Astrocyte of the hippocampus (primary cell): ENCODE measurements around the gene RIMS1.
"Not testable (repeated sequence)": the region's sequence is repeated elsewhere in the genome, so short reads cannot be mapped to it uniquely, and the experiment has no call there.

Source experiments
- DNase-seq: peaks from one replicate; pipeline ENCODE4 v3.0.0; 2011; ENCODE audit warnings: low read depth, low spot score

Gene RIMS1

DNA sequence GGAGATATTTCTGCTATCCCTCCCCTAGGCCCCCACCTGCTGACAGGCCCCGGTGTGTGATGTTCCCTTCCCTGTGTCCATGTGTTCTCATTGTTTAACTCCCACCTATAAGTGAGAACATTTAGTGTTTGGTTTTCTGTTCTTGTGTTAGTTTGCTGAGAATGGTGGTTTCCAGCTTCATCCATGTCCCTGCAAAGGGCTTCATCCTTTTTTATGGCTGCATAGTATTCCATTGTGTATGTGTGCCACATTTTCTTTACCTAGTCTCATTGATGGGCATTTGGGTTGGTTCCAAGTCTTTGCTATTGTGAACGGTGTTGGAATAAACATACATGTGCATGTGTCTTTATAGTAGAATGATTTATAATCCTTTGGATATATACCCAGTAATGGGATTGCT is 448.9 kb downstream of the RIMS1 start:
- not testable (repeated sequence) for DNase-seq

DNA sequence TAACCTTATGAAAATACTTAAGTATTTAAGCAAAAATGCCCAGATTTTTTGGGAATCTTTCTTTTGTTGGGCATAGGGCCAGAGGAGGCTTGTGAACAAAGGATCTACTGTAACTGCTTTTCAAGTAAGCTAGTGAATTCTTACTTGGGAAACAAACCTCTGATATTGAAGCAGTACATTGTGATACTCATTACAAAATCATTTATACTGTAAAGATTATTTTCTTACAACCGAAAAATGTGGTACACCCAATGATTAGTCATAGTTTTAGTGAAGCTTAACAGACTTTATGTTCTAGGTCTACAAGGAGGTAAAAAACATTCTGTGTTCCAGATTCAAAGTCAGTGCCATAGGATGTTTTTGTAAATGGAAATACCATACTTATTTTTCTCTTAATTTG is 462.6 kb downstream of the RIMS1 start:
- DNase-seq: peak; percentile 38

DNA sequence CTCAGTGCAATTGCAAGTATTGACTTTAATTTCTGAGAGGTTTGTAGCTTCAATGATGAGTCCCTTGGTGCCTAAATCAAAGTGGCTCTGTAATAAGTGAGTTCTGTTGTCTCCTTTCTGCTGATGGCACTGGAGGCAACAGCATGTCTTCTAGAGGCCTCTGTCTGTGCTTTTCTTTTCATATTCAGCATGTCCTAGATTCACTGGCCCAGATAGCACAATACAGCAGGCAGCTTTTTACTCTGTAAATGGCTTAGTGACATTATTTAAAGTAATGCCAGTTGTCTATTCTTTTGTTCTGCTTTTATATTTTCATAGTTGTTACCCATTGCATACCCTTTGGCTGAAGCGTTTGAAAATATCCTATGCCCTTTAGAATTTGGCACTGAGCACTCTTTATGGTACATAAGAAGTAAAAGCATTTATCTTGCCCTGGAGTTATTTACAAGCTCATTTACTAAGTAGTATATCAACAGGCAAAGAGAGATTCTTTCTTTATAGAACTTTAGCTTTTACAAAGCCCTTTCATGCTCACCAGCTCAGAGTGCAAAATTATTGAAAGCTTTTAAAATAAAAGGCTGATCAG is 464.0 kb downstream of the RIMS1 start:
- DNase-seq: no peak

DNA sequence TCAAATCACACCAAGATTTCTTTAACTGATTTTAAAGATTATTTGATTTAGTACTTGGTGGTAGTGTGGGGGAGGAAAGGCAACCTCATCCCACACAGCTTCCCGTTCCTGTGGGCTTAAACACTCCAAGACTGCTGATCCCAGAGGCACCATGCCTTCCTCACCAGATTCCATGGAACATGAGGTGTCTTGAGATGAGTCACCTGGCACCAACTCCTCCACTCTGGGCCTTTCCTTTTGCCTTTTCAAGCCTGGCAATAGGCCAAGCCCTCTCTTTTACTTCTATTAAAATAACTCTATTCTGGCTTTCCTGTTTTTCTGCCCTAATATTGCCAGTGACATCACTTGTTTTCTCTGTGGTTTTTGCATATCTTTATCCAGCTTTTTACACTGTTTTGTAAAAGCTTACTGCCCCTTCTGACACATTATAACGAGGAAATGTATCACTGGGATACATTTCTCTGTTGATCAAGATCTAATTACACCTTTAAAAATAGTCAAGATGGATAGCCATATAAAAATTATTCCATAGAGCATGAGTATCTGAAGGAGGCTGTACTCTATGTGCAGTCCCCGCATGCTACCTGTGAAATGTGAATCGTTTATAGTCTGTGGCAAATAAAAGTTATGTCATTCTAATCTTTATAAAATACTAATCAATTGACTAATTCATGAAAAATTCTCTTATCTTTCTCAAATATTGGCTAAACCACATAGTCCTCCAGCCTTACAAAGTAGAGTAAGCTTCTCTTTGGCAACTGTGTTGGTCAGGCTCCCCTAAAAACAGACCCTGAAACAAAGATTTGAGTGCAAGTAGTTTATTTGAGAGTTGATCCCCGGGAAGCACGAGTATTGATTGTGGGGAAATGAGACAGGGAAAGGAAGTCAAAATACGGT is 477.7 kb downstream of the RIMS1 start:
- DNase-seq: peak; percentile 96

DNA sequence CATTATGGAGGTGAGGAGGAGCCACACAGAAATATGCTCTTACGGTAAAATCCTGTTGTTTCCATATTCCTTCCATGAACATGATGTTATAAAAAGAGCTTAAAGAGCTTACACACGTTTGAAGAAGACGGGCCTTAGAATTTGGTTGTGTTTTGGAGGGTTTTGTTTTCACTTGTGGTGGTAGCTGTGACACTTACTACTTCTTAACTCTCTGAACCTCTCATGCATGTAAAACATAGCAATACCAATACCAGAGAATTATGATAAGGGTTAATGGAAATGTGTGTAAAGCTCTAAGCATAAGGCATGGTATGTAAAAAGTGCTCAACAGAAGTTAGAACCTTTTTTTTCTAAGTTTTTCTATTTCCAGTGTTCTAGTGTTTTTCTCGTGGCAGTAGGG is 479.4 kb downstream of the RIMS1 start:
- DNase-seq: no peak

DNA sequence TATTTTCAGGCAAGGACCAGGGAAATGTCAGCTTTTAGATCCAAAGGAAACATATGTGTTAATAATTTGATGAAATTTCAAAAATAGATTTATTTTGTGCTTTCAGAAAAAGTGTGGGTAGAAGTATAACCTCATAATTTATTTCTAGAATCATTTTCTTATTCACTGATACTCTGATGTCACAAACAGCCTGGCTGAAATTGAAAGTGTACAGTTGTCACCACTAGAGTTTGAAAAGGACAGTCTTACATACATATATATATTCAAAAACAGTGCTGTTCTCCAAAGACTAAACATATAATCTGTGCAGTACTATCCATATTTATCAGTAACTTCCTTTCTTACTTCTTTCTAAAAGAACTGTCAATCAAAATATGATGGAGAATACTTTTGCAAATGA is 481.1 kb downstream of the RIMS1 start:
- DNase-seq: no peak

DNA sequence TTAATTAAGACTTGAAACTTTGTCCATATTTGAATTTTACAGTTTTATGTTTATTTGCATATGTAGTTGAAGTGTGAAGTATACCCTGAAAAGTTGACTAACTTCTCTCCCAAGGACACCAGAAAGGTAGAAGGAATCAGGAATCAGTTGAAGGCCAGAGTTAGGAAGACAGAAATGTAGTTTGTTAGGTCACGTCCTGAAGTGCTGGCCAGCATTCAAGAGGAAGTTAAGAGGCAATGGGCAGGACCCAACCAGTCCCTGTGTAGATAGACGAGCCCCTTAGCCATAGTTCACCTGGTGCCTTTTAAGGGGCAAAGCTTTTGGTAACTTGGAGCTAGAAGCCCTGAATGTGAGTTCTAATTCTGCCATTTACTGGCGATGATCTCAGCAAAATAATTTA is 485.1 kb downstream of the RIMS1 start:
- DNase-seq: no peak

DNA sequence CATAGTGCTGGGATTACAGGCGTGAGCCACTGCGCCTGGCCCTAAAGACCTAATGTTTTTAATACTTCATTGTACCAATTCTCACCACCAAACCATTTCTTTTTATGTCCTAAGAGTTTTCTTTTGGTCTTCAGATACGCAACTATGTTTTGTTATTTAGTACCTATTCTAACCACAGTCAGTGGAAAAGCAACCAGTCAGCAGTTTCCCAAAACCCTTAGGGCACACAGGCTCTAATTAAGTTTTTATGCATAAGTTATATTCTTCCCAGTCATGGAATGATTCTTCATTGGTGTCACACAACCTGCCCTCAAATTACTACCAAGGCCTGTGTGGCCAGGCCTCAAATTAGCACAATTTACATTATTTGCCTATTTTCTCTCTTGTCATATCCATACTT is 487.8 kb downstream of the RIMS1 start:
- no peak for DNase-seq

DNA sequence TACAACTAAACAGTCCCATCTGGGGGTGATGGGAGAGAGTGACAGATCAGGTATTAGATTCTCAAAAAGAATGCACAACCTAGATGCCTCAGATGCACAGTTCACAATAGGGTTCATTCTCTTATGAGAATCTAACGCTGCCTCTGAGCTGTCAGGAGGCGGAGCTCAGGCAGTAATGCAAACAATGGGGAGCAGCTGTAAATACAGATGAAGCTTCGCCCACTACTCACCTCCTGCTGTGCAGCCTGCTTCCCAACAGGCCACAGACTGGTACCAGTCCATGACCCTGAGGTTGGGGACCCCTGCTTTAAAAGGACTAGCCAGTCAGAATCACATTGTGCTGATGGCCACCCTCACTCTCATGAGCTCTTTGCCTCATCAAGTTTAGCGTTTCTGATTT is 488.5 kb downstream of the RIMS1 start:
- DNase-seq: peak; percentile 1

DNA sequence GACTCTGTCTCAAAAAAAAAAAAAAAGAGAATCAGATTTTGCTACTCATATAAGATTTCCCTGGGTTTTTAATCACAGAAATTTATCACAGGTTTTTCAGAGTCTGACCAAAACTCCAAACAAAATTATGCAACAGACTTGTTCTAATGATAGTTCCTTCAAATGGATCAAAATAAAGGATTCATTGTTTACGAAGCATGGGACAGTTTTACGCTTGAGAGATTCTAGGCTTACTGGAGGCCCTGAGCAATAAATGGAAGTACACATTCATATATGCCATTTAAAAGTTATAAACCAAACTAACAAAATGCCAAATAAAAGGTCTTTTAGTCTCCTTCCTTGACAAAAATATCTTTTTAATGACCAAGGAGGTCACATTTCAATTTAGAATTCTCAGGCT is 490.4 kb downstream of the RIMS1 start:
- DNase-seq: no peak

DNA sequence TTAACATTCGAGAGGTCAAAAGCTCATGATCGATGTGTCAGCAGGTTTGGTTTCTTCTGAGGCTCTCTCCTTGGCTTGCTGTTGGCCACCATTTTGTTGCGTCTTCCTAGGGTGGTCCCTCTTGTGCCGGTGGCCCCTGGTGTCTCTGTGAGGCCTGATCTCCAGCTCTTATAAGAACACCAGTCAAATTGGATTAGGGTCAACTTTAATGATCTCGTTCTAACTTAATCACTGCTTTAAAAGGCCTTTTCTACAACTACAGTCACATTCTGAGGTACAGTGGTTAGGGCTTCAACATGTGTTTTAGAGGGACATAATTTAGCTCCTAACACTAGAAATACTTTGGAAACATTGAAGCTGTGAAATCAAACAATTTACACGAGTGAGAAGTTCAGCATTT is 494.7 kb downstream of the RIMS1 start:
- DNase-seq: no peak

DNA sequence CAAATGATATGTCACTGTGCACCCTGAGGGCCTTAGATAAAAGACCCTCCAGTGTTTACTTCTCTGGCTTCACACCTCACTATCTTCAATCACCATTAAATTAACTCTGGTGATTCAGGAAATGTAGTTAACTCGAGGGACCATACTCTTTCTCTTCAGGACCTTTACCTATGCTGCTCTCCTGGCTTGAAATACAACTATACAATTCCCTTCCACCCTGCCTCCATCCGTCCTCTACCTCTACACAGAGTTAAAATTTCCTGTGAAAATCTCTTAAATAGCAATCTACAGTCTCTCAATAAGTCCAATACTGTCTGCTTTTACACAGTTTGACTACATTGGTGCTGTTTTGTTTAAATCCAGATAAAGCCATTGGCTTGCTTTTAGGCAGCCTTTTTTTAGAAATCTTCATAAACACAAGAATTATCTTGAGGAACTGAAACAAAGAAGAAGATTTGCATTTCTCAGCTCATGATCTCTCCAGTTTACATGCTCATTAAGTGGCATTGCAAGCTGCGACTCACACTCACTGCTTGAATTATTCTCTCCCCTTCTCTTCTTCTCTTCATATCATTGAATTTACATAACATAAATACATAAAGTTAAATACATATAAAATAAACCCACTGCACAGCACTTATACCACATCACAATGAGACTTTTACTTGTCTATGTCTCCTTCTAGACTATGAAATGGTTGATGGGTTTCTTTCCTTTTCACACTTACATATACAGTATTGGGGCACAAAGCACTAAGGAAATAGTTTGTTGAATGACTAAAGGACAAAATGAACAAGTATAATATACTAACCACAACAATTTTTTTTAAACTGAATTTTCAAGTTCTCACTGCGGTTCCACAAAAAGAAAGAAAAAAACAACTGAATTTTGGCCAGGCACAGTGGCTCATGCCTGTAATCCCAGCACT is 496.5 kb downstream of the RIMS1 start:
- no peak for DNase-seq

DNA sequence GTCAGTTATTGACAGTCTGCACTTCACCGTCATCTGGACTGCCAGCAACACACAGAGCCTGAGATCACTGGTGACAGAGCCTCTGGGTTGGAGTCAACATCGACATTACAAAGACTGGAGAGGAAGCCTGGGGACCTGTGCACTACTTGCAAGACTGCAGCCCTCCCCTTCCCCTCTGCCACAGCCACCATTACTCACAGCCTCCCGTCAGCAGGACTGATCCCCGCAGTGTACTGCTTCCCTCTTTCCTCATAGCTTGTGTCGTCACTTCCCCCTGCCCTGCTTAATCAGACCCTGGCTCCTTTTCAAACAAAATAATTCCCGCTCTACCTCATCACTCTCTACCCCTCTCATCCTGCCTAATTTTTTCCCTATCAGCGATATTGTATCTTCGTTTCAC is 500.0 kb downstream of the RIMS1 start:
- DNase-seq: no peak

DNA sequence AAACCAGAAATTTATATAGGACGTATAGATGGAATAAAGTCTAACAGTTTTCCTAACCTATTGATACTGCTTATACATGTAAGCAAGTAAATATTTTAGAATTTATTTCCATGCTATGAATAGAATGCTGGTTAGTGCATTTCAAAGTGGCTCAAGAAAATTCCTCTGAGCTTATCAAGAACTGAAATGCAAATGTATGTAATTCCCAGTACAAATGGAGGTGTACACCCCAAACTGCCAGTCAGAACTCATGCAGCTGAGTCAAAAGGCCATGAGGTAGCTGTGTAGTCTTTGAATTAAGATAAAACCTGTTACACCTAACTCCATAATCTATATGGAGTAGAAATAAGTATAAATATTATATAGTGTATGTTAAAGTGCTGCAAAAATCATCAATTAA is 503.3 kb downstream of the RIMS1 start:
- no peak for DNase-seq

DNA sequence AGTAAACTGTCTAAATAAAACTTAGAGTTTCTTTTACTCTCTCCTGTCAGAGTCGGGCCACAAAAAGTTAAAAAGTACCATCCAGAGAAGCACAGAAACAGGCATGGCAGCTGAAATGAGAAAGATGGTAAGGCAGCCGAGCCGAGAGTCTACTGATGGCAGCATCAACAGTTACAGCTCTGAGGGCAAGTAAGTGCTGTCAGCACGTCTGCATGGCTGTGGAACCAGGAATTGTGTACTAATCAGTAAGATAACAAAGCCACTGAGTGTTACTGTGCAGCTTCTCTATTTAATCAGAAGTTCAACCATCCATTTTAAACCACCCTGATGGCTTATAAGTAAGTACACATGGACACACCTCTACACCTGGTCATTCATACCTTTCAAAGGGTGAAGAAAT is 504.2 kb downstream of the RIMS1 start:
- no peak for DNase-seq

DNA sequence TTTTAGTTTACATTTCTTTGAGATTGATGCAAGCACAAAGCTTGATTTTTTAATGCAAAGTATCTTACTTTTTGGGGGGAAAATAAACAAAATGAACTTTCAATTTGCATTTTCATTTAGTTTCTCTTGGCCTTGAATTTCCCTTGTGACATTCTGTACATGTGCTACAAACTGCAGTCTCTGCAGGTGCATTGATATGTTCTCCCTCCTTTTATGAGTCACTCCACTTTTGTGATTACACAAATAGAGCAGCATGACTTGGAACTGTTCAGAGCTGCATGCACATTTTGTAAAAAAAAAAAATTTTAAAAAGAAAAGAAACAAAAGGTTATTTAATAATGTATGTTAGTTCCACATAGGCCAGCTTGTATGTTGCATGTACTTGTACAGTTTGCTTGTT is 515.5 kb downstream of the RIMS1 start:
- no peak for DNase-seq

DNA sequence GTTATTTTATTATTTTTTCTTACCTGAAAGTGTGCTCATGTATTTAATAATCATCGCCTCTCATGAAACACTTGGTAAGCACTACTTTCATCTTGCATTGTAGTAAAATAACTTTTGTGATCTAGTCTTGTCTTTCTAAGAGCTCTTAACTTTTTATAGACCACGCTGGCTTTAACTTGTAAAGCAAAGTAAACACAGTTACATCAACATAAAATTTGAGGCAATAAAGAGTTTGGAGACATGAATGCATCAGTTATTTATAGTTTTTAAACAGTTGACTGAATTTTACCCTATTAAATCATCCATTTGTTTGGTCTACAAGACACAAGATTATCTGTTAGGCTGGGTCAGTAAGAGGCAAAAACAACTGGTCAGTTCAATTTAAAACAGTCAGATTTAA is 517.1 kb downstream of the RIMS1 start:
- no peak for DNase-seq

DNA sequence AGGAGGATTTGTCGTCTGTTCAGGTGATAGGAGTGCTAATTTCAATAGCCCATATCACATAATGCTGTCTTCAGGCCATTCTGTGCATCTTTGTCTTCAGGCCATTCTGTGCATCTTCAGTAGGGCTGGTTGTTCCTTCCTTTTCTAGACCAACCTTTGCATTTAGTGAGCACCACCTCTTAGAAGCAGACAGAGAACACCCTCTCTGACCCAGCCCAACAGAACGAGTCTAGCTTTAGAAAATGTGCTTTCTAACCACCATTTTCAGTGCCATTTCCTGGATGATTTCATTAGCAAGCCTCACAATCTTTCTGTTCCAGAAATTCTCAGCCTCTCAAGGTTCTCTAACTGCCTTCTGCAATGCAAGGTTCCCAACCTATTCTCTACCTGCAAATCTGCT is 520.2 kb downstream of the RIMS1 start:
- DNase-seq: no peak

DNA sequence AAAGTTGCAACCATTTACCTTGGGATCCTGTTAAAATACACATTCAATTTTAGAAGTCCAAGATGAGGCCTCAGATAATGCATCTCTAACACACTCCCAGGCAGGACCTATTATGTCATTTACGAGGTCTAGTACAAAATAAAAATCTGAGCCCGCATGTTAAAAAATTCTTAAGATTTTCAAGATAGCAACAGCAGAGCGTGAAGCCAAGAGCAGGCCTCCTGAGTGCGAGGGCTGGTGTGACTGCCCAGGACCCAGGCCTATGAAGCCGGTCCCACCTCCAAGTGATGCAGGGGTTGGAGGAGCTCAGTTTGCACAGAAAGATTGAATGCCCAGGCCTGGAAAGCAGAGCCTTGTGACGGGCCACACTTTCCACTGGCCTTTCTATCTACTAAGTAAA is 524.4 kb downstream of the RIMS1 start:
- no peak for DNase-seq

DNA sequence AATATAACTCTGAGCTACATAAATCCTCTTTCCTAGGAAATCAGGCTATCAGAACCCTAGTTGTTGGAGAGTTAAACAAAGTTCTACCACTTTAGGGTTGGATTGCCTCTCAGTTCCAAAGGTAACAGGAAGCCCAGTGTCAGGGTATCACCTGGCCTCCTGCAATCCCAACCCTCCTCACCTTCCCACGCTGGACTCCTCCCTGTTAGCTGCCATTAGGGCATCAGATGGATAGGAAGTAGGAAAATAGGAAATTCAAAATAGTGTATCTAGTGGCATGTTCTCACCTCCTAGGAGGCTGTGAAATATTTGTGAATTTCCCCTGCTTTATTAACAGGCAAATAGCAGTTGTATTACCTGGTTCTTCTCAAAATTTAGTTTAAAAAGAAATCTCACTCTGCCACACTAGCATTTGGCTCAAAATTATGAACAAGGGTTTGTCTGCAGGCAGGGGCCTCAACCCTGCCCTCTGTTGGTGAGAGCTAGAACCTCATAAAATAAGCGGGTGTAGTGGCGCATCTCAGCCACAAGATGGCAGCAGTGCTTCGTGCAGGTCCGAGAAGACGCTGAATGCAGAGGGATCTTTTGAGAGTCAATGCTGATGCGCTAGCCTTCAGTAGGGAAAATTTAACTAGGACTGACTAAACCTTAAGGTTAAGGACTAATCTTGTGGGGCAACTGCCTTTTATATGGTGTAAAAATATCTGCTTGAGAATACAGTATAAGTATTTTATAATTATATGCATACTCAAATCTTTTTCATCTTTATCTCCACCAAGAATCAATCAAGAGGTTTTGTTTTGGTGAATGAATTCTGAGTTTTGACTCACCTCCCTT is 525.7 kb downstream of the RIMS1 start:
- DNase-seq: peak; percentile 92

DNA sequence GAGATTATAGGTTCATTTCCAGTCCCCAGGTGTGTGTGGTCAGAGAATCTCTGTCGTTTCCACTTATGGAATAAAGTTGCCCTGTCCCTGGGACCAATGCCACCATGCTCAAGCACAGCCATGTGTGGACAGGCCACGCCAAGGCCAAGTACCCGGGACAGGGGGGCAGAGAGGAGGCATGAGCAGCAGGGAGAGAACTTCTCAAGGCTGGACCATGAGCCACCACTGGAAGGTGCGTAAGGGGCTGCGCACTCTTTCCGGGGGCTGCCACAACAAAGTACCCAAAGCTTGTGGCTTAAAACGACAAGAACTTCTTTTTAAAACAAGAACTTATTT is 526.3 kb downstream of the RIMS1 start:
- no peak for DNase-seq

DNA sequence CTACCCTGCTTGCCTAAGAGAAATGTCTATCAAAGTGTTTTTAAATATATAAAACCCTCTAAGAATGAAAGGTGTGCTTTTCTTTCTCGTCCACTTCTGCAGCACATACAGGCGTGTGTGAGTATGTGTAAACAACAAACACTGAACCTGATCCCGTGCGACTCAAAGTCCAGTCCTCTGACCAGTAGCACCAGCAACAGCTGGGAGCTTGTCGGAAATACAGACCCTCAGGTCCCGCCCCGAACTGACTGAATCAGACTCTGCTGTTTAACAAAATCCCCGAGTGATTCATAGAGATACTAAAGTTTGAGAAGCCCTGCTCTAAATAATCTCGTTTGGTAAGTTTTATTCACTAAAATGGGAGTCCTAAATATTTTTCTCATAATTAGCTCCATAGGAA is 527.5 kb downstream of the RIMS1 start:
- no peak for DNase-seq
